HL-60 (cell line): Measurements from ENCODE around the gene PPIL4.

Source experiments
- DNase-seq, 2 experiments: peaks; one replicate each; pipeline ENCODE4 v3.0.0-alpha.2; 2010 to 2020; ENCODE audit warnings: low read depth in 1 of 2, low spot score in 1 of 2
- H3K27ac ChIP-seq: fragments of 250-450 bp; sonication (Bioruptor Pico); replicated peaks from 2 replicates; pipeline ENCODE4 v1.5.1; 2020; ENCODE audit warnings: mild to moderate bottlenecking, moderate library complexity
- H3K27me3 ChIP-seq: fragments of 250-450 bp; sonication (Bioruptor Pico); 2 replicates; pipeline ENCODE4 v1.5.1; 2021; ENCODE audit warnings: mild to moderate bottlenecking, moderate library complexity; ENCODE audit not compliant: insufficient read depth, poor library complexity, severe bottlenecking
- H3K4me3 ChIP-seq: replicated peaks from 2 replicates; pipeline ENCODE4 v1.5.1; 2011; ENCODE audit warnings: mild to moderate bottlenecking, control low read depth, low read length; ENCODE audit not compliant: insufficient read depth
- GABPA ChIP-seq: IDR thresholded peaks from 2 replicates; pipeline ENCODE4 v1.6.1; 2012; ENCODE audit warnings: low read depth
- POLR2AphosphoS5 ChIP-seq: IDR thresholded peaks from 2 replicates; pipeline ENCODE4 v1.6.1; 2012; ENCODE audit warnings: low read depth
- REST ChIP-seq: IDR thresholded peaks from 2 replicates; pipeline ENCODE4 v1.6.1; 2012; ENCODE audit warnings: low read depth; ENCODE audit not compliant: insufficient replicate concordance
- SPI1 ChIP-seq: IDR thresholded peaks from 2 replicates; pipeline ENCODE4 v1.6.1; 2012; ENCODE audit warnings: low read depth, mild to moderate bottlenecking, borderline replicate concordance
- TF ChIP-seq, protein P1 (sequence below): IDR thresholded peaks from one replicate; pipeline ENCODE4 v1.5.1; 2011; ENCODE audit warnings: low read length, control low read depth, inconsistent platforms; ENCODE audit not compliant: insufficient read depth

The PPIL4 gene

GRCh38 chr6:149510793-149511512 lies 34.9 kb downstream of the PPIL4 start:
- no peak overlapping the region for H3K27ac ChIP-seq
- H3K27me3 ChIP-seq = no peaks in the 10 kb centered on the region
- TF ChIP-seq REST (no peak), SPI1 (no peak), GABPA (no peak), POLR2AphosphoS5 (no peak)
- TF ChIP-seq, protein P1, sequence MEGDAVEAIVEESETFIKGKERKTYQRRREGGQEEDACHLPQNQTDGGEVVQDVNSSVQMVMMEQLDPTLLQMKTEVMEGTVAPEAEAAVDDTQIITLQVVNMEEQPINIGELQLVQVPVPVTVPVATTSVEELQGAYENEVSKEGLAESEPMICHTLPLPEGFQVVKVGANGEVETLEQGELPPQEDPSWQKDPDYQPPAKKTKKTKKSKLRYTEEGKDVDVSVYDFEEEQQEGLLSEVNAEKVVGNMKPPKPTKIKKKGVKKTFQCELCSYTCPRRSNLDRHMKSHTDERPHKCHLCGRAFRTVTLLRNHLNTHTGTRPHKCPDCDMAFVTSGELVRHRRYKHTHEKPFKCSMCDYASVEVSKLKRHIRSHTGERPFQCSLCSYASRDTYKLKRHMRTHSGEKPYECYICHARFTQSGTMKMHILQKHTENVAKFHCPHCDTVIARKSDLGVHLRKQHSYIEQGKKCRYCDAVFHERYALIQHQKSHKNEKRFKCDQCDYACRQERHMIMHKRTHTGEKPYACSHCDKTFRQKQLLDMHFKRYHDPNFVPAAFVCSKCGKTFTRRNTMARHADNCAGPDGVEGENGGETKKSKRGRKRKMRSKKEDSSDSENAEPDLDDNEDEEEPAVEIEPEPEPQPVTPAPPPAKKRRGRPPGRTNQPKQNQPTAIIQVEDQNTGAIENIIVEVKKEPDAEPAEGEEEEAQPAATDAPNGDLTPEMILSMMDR = no peak
- H3K4me3 ChIP-seq = no peak overlapping the region
- no peak for DNase-seq

DNA sequence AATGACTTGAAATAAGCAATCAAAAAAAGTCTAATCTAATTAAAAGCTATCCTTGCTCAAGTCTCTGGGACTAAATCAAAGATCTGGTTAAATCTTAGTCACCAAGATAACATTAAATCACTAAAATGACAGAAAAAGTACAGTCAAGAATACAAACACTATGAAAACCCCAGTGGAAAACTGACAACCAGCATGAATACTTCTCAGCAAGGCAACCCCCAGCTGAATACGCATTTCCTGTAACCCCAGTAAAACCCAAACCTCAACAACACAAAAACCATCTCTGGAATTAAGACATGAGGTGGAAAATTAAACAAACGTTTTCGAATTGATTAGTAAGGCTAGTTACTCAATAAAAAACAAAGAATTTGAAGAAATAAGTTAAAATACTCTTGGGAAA lies 37.4 kb downstream of the PPIL4 start:
- no peak for DNase-seq
- no peak for TF ChIP-seq REST
- no peak for TF ChIP-seq SPI1
- no peak for TF ChIP-seq GABPA
- TF ChIP-seq POLR2AphosphoS5 = no peak
- TF ChIP-seq, protein P1 = no peak
- Histone ChIP-seq H3K27me3 (no peaks in the 10 kb centered on the region), H3K27ac (no peak overlapping the region), H3K4me3 (no peak overlapping the region)

DNA sequence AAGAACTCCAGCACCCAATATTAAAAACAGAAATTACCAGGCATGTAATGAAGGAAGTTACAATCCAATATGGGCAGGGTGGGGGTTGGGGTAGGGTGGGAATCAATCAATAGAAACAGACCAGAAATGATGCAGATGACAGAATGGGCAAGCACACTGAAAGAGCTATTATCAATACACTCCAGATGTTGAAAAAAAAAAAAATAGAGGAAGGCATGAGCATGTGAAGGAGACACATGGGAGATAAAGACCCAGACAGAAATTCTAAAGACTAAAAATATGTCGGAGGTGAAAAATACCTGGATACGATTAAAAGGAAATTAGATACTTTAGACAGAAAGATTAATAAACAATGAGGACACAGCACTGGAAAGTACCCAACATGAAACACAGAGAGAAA lies 42.0 kb downstream of the PPIL4 start:
- Histone ChIP-seq H3K27ac (no peak overlapping the region), H3K27me3 (no peaks in the 10 kb centered on the region), H3K4me3 (no peak overlapping the region)
- TF ChIP-seq POLR2AphosphoS5 (no peak), GABPA (no peak), SPI1 (no peak), REST (no peak)
- TF ChIP-seq, protein P1 = no peak
- no peak for DNase-seq
